Pancreas (tissue), 10 donors: ENCODE data around the gene RBBP4. TPM values are rescaled to one million over a fixed set of nuclear protein-coding genes. Genes with fewer than 3 reads are reported as not detected.
A peak's percentile ranks its signal among the peaks of the same experiment; 100 is the strongest.

Source experiments
- ATAC-seq, 4 donors: fragments of 200-7000 bp; cut with Tn5 transposase; one replicate each; pipeline versions ENCODE4 v1.8.0 to v1.9.1; 2020; ENCODE audit warnings: mild to moderate bottlenecking in 4 of 4, moderate library complexity in 4 of 4
- DNase-seq, 6 donors: peaks; one replicate each; pipeline ENCODE4 v3.0.0-alpha.2; 2020
- FAIRE-seq: peaks from 2 replicates; lab custom pipeline; 2012; peaks lifted over from hg19 to GRCh38; lab: Jason Lieb, UNC
- H3K27ac ChIP-seq, 4 donors: fragments of 200-600 bp; sonication (generic); 1 replicate in 3 of 4; 2 replicates in 1 of 4; pipeline versions ENCODE4 v1.5.0 to v1.8.0; 2020
- H3K27me3 ChIP-seq, 4 donors: fragments of 200-600 bp; one replicate each; pipeline ENCODE4 v1.8.0; 2021
- H3K36me3 ChIP-seq, 3 donors: fragments of 200-600 bp; sonication (generic) in 1 of 3; one replicate each; pipeline versions ENCODE4 v1.5.0 to v1.8.0; 2020 to 2021
- H3K4me1 ChIP-seq, 3 donors: fragments of 200-600 bp; one replicate each; pipeline ENCODE4 v1.8.0; 2021
- H3K4me3 ChIP-seq, 4 donors: fragments of 200-600 bp; sonication (generic) in 2 of 4; one replicate each; pipeline versions ENCODE4 v1.5.0 to v1.8.0; 2020 to 2021
- H3K9me3 ChIP-seq, 4 donors: fragments of 200-600 bp; one replicate each; pipeline ENCODE4 v1.8.0; 2021
- whole genome bisulfite sequencing, 2 donors: extraction: QIAGEN DNeasy Blood & Tissue Kit; methylation state at CpG; one replicate each; pipeline ENCODE4 v1.1.7; 2013; 5-methylcytosine and 5-hydroxymethylcytosine counted together
- intact Hi-C, 3 donors: fragments of 100-400 bp; cut with DNase I; formaldehyde crosslinking; loops; one replicate each; pipeline versions ENCODE4 v1.11.1 to v1.14.2; 2022
- polyA plus RNA-seq, 2 donors: library from polyadenylated mRNA; stranded (reverse); fragments of 200-250 nt; gene quantifications; one replicate each; pipeline ENCODE4 v1.2.3, GENCODE V29; 2013
- total RNA-seq, 6 donors: library from RNA; stranded (reverse); fragmentation: NEBNext Ultra II Directional in 4 of 6; extraction: Animal tissue kit (Norgen Biotek cat#: 25700) in 4 of 6; gene quantifications; one replicate each; pipeline versions ENCODE4 v1.2.1 to v1.2.4, GENCODE V29; 2021 to 2023
- TF ChIP-seq, protein P1 (sequence below), 4 donors: fragments of 200-600 bp; sonication (generic) in 3 of 4; IDR thresholded peaks; one replicate each; pipeline versions ENCODE4 v1.5.0 to v1.8.0; 2021; ENCODE audit warnings: antibody characterized with exemption in 4 of 4
- donor health status: healthy with polysubstance abuse.
- donor health status: DM: no; HTN: no; CAD: no; lungs with moderate emphysema.
- donor health status: DM: no; HTN: no; CAD: no.
- donor health status: control.
- donor health status: control.
- donor health status: Bipolar disorder and iron deficiency.
- donor health status: DM: yes; HTN: yes; CAD: no.
- donor health status: DM: no; HTN: no; CAD: no.
- donor health status: DM: no; HTN: no; CAD: no.
- donor health status: DM: yes; HTN: yes; CAD: no.

RBBP4 gene
- total and polyA plus RNA-seq, 8 donors: 19.7 to 115 (median 62.9) TPM

DNA sequence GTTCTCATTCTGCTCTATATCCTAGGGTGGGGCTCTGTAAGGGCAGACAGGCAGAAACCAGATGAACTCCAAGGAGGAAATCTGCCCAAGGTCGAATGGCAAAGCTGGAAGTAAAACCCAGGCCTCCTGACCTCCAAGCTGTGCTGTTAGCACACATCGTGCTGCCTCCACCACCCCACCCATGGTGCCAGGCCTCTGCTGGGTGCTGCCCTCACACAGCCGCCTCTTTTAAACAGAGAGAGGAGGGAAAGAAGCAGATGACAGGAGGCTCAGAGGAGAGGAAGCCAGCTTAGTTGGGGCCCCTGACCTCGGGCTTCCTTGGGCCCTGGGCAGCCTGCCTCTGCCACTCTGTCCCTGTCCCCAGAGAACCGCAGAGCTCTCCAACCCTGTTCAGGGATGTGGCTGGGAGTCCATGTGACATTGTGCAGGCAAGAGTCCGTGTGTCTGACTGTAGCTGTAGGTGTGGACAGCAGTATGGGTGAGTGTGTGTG lies 50.5 kb downstream of the RBBP4 start:
- no peaks in the 10 kb centered on the region for H3K36me3 ChIP-seq
- WGBS, 2 donors: 46 to 54% methylated on average over 6 of the region's 6 CpGs
- intact Hi-C loops: no loop called here
- H3K27ac ChIP-seq: no peak overlapping the region
- peaks cover 0 to 3% (median 0%) of the 10 kb centered on the region in 3 donors for H3K4me1 ChIP-seq
- ATAC-seq (peak in 3 of 4 donors; percentile 4 to 6 (median 5)), DNase-seq (peak in 1 of 6 donors; percentile 52), FAIRE-seq (no peak)
- H3K4me3 ChIP-seq: no peak overlapping the region
- H3K27me3 ChIP-seq: no peaks in the 10 kb centered on the region
- no peaks in the 10 kb centered on the region for H3K9me3 ChIP-seq
- TF ChIP-seq, protein P1, sequence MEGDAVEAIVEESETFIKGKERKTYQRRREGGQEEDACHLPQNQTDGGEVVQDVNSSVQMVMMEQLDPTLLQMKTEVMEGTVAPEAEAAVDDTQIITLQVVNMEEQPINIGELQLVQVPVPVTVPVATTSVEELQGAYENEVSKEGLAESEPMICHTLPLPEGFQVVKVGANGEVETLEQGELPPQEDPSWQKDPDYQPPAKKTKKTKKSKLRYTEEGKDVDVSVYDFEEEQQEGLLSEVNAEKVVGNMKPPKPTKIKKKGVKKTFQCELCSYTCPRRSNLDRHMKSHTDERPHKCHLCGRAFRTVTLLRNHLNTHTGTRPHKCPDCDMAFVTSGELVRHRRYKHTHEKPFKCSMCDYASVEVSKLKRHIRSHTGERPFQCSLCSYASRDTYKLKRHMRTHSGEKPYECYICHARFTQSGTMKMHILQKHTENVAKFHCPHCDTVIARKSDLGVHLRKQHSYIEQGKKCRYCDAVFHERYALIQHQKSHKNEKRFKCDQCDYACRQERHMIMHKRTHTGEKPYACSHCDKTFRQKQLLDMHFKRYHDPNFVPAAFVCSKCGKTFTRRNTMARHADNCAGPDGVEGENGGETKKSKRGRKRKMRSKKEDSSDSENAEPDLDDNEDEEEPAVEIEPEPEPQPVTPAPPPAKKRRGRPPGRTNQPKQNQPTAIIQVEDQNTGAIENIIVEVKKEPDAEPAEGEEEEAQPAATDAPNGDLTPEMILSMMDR (IDR thresholded peaks at IDR 0.05): no peak

DNA sequence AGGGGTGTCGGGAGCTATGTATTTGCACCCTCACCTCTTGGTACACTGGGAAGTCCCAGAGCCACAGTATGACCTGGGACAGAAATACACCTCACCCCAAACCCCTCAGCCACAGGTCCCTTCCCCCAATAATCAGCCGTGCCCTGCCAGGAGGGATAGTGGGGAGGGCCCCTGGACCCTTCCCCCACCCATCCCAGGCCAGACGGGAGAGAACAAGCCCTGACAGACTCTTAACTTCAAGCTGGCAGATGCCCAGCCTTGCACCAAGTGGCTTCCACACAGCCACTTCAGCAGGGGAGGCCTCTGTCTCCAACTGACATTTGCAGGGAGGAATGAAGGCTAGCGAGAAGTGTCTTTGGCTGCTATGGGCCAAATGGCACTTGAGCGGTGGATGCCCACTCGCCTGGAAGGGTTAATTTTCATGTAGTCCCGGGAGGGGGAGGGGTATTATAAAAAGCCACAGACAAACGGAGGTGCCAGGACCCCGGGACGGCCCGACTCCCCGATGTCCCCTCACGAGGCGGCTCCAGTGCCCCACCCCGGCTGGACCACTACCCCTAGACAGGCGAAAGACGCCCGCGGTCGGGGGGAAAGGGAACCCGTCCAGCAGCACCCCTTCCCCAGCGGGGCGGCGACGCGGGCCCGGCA lies 51.1 kb downstream of the RBBP4 start:
- Histone ChIP-seq H3K4me1 (peaks cover 0 to 3% (median 0%) of the 10 kb centered on the region in 3 donors), H3K9me3 (no peaks in the 10 kb centered on the region), H3K4me3 (peak overlapping the region; percentile 26 to 80 (median 45)), H3K36me3 (no peaks in the 10 kb centered on the region), H3K27ac (no peak overlapping the region), H3K27me3 (no peaks in the 10 kb centered on the region)
- intact Hi-C loops: no loop called here
- DNase-seq (peak in 2 of 6 donors; percentile 59 to 81), ATAC-seq (peak in 3 of 4 donors; percentile 11 to 19 (median 14)), FAIRE-seq (no peak)
- 11 to 18% methylated on average over 13 to 27 of the region's 27 CpGs for WGBS, 2 donors
- TF ChIP-seq, protein P1 (IDR thresholded peaks at IDR 0.05): no peak

DNA sequence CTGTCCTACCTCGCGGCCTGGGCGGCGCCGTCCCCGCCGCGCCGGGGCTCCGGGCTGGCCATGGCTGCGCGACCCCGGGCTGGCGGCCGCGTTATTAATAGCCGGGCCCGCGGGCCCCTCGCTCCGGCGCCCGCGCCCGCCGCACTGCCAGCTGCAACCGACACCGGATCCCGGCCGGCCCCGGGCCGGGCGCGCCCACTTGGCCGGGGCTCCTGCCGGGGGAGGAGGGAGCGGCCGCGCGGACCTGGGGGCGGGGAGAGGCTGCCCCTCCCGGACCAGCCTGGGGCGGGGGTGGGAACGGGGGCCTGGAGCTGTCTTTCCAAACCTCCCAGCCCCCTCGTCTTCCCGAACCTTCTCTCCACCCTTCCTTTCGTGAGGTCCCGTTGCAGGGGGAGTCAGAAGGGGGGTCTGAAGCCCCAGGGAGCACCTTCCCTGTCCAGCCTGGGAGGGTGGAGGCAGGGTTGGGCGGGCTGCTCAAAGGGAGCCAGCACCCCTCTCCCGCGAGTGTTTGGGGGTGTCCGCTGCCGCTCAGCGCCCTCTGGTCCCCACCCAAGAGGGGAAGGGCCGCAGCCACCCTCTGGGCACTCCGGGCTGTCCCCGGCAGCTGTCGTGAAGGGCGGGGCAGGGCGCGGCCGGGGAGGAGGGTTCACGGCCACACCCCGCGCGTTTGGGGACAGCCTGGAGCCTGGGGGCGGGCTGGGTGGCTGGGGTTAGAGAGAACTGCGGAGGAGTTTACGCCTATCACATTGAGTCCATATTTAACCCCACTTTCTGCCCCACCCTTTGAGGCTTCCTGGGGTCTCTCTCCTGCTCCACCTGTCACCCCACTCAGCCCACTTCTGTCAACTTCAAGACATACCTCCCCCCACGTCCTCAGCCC lies 51.8 kb downstream of the RBBP4 start, which contains the start of gene SYNC:
Gene SYNC, minus strand, starts transcription at position 172 of the 880 bp plus-strand sequence. Its CDS starts 110 bp downstream, at position 62.
- TF ChIP-seq, protein P1 (IDR thresholded peaks at IDR 0.05): no peak
- intact Hi-C loops: no loop called here
- FAIRE-seq (no peak), DNase-seq (peak in 3 of 6 donors; percentile 58 to 81 (median 76)), ATAC-seq (peak; percentile 57 to 81 (median 73))
- H3K4me1 ChIP-seq: peaks cover 0 to 3% (median 0%) of the 10 kb centered on the region in 3 donors
- H3K36me3 ChIP-seq: no peaks in the 10 kb centered on the region
- no peaks in the 10 kb centered on the region for H3K27me3 ChIP-seq
- no peak within 1 kb of the TSS for H3K27ac ChIP-seq
- WGBS, 2 donors: 0 to 1% methylated on average over 9 to 70 of the region's 70 CpGs
- no peaks in the 10 kb centered on the region for H3K9me3 ChIP-seq
- peak within 1 kb of the TSS; percentile 26 to 80 (median 45) for H3K4me3 ChIP-seq

DNA sequence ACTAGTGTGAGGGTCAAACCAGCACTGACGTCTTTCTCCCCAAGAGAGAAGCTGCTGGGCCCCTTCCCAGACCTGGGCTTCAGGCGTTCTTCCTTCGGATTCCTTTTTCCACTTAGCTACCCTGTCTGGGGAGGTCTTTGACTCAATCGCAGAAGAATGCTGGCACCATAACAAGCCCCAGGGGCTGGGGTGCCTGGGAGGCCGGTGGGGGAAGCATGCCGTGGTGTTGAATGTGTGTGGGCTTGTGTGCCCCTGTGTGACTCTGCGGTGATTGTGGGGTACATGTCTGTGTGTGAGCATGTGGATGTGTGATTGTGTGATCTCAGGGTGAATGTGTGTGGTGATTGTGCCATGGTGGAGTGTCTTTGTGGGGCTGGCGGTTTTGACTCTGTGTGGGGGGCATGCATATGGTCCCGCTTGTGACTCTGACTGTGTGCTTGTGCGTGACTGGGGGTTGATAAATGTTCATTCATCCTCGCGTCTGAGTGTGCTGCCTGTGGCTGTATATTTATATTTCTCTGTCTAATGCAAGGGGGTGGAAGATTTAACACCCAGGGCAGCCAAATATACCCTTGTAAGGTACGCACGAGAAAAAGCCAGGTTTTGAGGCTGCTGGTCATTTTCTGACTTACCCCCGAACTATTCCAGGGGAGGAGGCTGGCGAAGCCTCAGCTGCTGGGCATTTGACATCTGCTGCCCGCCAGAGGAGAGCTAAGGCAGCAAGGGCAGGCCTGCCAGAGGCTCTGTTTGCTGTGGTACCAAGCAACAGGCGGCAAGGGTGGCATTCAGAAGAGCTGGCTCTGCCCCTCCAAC lies 52.7 kb downstream of the RBBP4 start:
- WGBS, 2 donors: 64 to 66% methylated on average over 18 of the region's 18 CpGs
- Histone ChIP-seq H3K27me3 (no peaks in the 10 kb centered on the region), H3K27ac (no peak overlapping the region), H3K9me3 (no peaks in the 10 kb centered on the region), H3K4me3 (peak overlapping the region in 1 of 4 donors; percentile 55), H3K4me1 (peaks cover 0 to 3% (median 0%) of the 10 kb centered on the region in 3 donors), H3K36me3 (no peaks in the 10 kb centered on the region)
- FAIRE-seq (no peak), ATAC-seq (peak; percentile 14 to 35 (median 28)), DNase-seq (peak in 1 of 6 donors; percentile 50)
- intact Hi-C loops: no loop called here
- TF ChIP-seq, protein P1 (IDR thresholded peaks at IDR 0.05): no peak
